Cardiac fibroblast (primary cell): ENCODE data around the gene UGGT2.

Experiments used
- DNase-seq, 2 donors: peaks; one replicate each; pipeline versions ENCODE4 v3.0.0 to v3.0.0-alpha.2; 2010; ENCODE audit warnings: low read depth in 2 of 2
- H3K4me3 ChIP-seq, 2 donors: replicated peaks in 1 of 2; 1 replicate in 1 of 2; 2 replicates in 1 of 2; pipeline ENCODE4 v1.5.1; 2011; ENCODE audit warnings: low read depth in 2 of 2, low read length in 2 of 2, mild to moderate bottlenecking in 2 of 2, moderate library complexity in 1 of 2
- CTCF ChIP-seq: IDR thresholded peaks from one replicate; pipeline ENCODE4 v1.5.1; 2011; ENCODE audit warnings: low read depth, mild to moderate bottlenecking, low read length, inconsistent platforms

Gene UGGT2

GRCh38 chr13:96044238-96044637 is 9.0 kb downstream of the UGGT2 start:
- no peak for TF ChIP-seq CTCF
- DNase-seq, result no peak
- H3K4me3 ChIP-seq, result no peak overlapping the region

- no peak for TF ChIP-seq CTCF
- no peak overlapping the region for H3K4me3 ChIP-seq
- DNase-seq, result no peak
These were observed 11.7 kb downstream of the UGGT2 start for GRCh38 chr13:96041326-96042110.

GRCh38 chr13:96036515-96036914 is 16.7 kb downstream of the UGGT2 start:
- no peak for TF ChIP-seq CTCF
- no peak overlapping the region for H3K4me3 ChIP-seq
- DNase-seq, result no peak

- H3K4me3 ChIP-seq, result no peak overlapping the region
- no peak for TF ChIP-seq CTCF
- no peak for DNase-seq
These were observed 18.5 kb downstream of the UGGT2 start for GRCh38 chr13:96034662-96035061.

GRCh38 chr13:96033220-96034015 is 19.8 kb downstream of the UGGT2 start:
- DNase-seq, result no peak
- TF ChIP-seq CTCF, result no peak
- H3K4me3 ChIP-seq, result no peak overlapping the region

GRCh38 chr13:96032717-96033116 is 20.5 kb downstream of the UGGT2 start:
- TF ChIP-seq CTCF, result no peak

More at GRCh38 chr13:96032717-96033116, 20.5 kb downstream of the UGGT2 start:
- H3K4me3 ChIP-seq, result no peak overlapping the region
- DNase-seq, result no peak
